Activated CD8-positive, alpha-beta memory T cell treated with anti-CD3 and anti-CD28 coated beads for 48 hours (primary cell): ENCODE measurements around the gene CCDC106.

Experiments
- DNase-seq, 3 experiments: peaks; one replicate each; pipeline ENCODE4 v3.0.0-alpha.2; 2020; ENCODE audit warnings: low read depth in 2 of 3, low spot score in 2 of 3

The CCDC106 gene

GRCh38 chr19:55647732-55648584 is at the start of gene CCDC106:
TSS of gene CCDC106 (plus strand) at chr19:55648212. CDS start at chr19:55649047, 835 bp downstream.
- no peak for DNase-seq

DNA sequence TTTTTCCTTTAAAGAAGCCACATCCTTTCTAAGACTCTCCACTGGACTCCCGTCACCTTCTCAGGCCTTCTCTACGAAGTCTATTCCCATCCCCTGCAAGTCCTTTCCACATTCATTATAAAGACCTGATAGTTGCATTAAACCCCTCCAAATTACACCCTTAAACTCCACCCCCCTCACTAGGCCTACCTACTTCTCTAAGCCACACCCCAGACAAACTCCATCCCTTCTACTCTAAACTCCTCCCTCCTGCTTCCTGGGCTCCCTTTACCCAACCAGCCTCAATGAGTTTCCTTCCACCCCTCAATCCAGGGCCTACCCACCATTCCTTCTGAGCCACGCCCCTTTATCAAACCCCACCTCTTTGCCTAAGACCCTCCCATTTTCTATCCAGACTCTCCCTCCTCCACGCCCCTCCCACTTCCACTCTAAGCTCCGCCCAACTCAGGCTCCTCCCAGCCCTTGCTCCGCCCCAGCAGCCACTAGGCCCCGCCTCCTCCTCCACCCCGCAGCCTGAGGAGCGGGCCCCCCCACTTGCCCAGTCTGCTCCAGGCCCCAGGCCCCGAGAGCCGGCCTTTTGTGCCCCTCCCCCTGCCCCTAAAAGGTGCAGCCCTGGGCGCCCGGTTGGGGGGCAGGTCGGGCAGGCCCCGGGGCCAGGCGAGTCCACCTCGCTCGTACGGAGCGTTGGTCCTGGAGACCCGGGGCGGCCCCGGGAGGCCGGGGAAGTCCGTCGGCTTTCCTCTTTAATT is 49.1 kb upstream of the CCDC106 start:
- peak; percentile 88 to 96 (median 93) for DNase-seq

GRCh38 chr19:55599468-55599841 is 48.6 kb upstream of the CCDC106 start, which contains the start of gene FIZ1:
TSS of gene FIZ1 (minus strand) at chr19:55599517. CDS start at chr19:55597865, 1,652 bp downstream.
- DNase-seq = peak; percentile 87 to 90 (median 88)

- DNase-seq = peak; percentile 64 to 80 (median 65)
Observed at GRCh38 chr19:55599842-55600661, 48.0 kb upstream of the CCDC106 start, which contains the start of gene ZNF524. TSS of gene ZNF524 (plus strand) at chr19:55600288. CDS start at chr19:55602113, 1,825 bp downstream.

DNA sequence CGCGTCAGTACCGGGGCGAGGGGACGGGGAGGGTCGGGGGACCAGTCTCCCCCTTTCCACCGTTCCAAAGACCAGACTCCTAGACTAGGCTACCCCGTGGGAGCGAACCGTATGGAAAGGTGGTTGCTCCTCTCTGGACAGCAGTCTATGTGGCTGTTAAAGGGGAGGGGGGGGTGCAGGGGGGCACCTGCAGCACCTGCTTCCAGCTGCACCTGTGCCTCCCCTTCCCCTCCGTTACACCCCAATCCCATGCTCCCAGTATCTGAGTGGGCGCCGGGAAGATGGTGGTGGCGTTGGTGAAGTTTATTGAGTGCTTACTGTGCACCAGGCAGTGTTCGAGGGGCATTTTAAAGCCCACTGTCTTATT is 47.4 kb upstream of the CCDC106 start:
- DNase-seq = no peak

- no peak for DNase-seq
Observed at GRCh38 chr19:55601084-55601483, 46.9 kb upstream of the CCDC106 start.

- no peak for DNase-seq
Observed at GRCh38 chr19:55602104-55603001, 45.7 kb upstream of the CCDC106 start.

DNA sequence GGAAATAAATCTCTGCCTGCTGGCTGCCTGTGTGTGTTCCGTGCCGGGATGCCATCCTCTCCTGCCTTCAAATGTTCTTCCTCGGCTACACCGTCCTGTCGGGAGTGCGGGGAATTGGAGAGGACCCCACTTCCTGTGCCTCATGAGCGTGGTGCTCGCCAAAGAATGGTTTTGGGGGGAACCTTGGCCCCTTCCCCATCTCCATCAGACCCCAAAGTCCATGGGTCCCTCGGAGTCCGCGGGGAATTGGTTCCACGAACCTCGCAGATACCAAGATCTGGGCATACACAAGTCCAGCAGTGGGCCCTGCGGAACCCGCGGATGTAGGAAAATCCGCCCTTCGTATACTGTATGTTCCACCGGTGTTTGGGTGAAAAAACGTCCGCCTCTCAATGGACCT is 44.9 kb upstream of the CCDC106 start:
- no peak for DNase-seq

DNA sequence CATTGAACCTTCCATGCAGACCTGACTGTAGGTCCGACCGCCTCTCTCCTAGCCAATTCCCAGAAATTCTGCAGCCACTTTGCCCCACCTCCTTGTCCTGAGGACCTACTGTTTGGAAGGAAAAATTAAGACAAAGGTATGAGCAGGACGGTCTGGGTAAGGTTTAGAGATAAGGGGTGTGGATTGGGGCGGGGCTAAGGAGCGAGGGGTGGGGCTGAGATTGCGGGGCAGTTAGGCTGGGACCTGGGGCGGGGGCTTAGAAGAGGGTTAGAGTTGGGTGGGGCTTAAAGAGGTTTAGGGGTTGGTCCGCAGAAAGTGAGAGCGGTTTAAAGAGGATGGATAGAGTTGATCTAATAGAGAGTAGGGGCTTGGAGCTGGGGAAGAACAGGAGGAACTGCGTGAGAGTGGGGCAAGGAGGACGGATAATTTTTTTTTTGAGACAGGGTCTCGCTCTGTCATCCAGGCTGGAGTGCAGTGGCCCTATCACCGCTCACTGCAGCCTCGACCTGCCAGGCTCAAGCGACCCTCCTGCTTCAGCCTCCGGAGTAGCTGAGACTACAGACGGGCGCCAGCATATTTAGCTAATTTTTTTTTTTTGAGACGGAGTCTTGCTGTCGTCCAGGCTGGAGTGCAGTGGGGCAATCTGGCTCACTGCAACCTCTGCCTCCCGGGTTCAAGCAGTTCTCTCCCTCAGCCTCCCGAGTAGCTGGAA is 44.3 kb upstream of the CCDC106 start:
- no peak for DNase-seq

- DNase-seq = peak; percentile 91 to 99 (median 97)
Observed at GRCh38 chr19:55605207-55605636, 42.8 kb upstream of the CCDC106 start.

DNA sequence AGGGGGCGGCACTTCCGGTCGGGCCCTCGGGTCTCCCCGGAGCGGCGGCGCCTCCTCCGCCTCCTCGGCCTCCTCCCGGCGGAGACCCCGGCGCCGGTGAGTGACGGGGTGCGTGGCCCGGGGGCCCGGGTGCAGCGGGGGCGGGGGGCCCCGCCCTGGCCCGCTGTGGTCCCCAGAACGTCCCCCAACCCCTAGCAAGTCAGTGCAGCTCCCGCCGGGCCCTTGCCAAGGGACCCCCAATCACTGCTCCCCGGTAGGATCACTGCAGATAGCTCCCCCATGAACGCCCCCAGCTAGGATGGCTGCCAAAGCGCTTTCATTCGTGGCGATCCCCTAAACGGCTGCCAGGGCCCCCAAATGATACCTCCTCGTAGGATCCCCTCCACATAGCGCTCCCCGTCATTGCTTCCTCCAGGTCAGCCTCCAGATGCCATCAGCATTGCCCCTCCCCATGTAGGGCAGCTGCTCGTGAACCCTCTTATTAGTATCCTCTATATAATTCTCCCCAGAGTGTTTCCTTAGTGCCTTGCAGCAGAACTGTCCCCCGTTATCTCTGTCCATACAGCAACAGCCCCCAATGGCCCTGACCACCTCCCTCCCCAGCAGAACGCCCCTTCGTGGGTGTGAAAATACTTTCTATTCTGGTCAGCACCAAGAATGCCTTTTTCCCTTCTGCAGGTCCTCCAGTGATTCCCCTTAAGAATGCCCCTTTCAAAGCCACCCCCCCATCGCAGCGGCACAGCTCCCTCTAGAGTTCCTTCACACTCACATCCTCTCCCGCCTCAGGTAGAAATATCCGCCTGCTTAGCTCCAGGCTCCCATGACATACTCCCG is 42.2 kb upstream of the CCDC106 start, which contains the start of gene ZNF865:
Gene ZNF865 (plus strand): TSS at position 11 of the 834 bp plus-strand sequence. CDS start 7,972 bp downstream, outside the sequence.
- peak in 2 of 3 experiments; percentile 33 to 51 for DNase-seq

- no peak for DNase-seq
Observed at GRCh38 chr19:55606471-55606787, 41.6 kb upstream of the CCDC106 start.

DNA sequence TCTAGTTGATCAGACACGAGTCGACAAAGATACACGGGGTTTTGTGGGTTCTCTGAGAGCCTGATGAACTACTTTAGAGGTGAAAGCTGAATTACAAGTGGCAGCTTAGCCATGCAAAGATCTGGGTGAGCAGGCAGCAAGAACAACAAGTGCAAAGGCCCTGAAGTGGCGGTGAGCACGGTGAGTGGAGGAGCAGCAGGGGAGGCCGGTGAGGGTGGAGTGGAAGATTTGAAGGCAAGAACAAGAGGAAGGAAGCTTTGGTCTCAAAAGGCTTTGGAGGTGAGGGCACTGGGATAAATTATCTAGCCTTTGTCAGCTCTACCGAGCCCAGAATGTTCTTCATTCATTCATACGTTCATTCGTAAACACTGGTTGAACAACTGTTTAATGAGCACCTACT is 41.2 kb upstream of the CCDC106 start:
- DNase-seq = no peak

- DNase-seq = no peak
Observed at GRCh38 chr19:55609326-55609725, 38.7 kb upstream of the CCDC106 start.

DNA sequence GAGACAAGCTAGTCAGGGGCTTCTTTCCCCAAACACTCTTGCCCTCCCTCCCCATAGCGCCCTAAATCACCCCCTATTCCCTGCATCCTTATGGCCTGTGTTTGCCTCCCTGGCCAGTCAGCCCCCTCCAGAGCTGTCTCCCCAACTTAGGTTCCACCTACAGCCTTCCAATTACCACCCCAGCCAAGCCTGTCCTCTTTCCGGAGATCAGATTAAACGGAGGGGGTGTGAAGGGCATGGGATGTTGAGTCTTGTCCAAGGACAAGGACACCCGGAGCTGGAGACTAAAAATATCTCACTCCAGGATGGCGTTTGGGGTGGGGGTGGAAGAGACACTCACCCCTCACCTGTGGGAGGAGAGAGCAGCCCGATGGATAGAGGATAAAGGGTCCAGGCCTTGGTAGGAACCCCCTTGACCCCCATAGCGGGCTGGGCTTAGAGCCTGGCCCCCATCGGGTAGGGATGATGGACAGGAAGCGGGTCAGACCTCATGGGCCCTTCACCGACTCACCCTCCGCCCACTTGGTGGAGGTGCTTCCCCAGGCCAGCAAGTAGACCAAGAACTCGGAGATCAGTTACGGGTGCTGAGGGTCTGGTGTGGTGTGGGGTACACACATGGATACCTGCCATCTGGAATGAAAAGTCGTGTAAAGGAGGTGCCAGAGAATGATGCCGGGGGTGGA is 36.6 kb upstream of the CCDC106 start:
- no peak for DNase-seq

DNA sequence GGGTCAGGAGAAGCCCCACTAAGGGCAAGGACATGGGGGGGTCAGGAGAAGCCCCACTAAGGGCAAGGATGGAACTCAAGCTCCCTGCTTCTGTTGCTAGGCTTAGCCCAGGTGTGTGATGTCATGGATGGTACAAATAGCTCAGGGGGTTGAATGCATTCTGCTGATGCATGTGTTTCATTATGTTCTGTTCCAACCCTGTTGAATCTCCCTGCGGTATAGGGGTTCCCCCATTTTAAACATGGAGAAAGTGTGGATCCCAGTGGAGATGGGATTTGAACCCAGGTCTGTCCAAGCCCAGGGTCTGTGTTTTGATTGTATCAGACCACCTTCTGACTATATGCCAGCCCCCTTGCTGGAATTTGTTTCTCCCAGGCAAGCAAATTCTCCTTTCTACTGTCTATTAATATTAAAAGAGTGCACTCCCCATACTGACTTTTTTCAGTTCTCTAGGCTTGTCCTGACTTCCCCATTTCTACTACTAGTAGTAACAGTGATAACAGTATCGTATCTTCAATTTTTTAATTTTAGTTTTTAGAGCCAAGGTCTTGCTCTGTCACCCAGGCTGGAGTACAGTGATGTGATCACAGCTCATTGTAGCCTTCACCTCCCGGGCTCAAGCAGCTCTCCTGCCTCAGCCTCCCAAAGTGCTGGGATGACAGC is 35.9 kb upstream of the CCDC106 start:
- DNase-seq = no peak

GRCh38 chr19:55613396-55613795 is 34.6 kb upstream of the CCDC106 start:
- no peak for DNase-seq
